MCF 10A (cell line): ENCODE results near the gene PNMA5. TPM values are rescaled to one million over a fixed set of nuclear protein-coding genes. Genes with fewer than 3 reads are reported as not detected.
"Not testable (repeated sequence)": the region's sequence is repeated elsewhere in the genome, so short reads cannot be mapped to it uniquely, and the experiment has no call there.

Experiments
- BruUV-seq: library from RNA; stranded (reverse); fragments of 400-500 nt; replicated peaks from 2 replicates; lab custom pipeline; 2021; lab: Mats Ljungman, UMichigan
- CTCF ChIA-PET: fragments of 300-600 bp; sonication (Branson Sonifier 250); formaldehyde crosslinking; extraction: SDS; loops from one replicate; lab custom pipeline; 2021; ENCODE audit warnings: antibody characterized with exemption, inconsistent platforms; lab: Yijun Ruan, JAX
- POLR2A ChIA-PET: fragments of 300-600, 350-650 bp; sonication (Branson Sonifier 250); formaldehyde crosslinking; extraction: SDS; loops from one replicate; lab custom pipeline; 2020; ENCODE audit warnings: antibody characterized with exemption, inconsistent platforms; lab: Yijun Ruan, JAX
- DNase-seq: peaks from one replicate; pipeline ENCODE4 v3.0.0-alpha.2; 2018; ENCODE audit not compliant: unreplicated experiment
- H3K27ac Mint-ChIP-seq: one replicate; pipeline ENCODE4 v1.8.0; 2022; ENCODE audit warnings: mild to moderate bottlenecking, low read depth, mixed read lengths; ENCODE audit not compliant: unreplicated experiment
- H3K27me3 Mint-ChIP-seq: one replicate; pipeline ENCODE4 v1.8.0; 2022; ENCODE audit warnings: mixed read lengths; ENCODE audit not compliant: insufficient read depth, unreplicated experiment
- H3K36me3 Mint-ChIP-seq: one replicate; pipeline ENCODE4 v1.8.0; 2022; ENCODE audit warnings: mild to moderate bottlenecking, moderate library complexity, mixed read lengths; ENCODE audit not compliant: insufficient read depth, unreplicated experiment
- H3K4me1 Mint-ChIP-seq: one replicate; pipeline ENCODE4 v1.8.0; 2022; ENCODE audit warnings: mixed read lengths; ENCODE audit not compliant: insufficient read depth, unreplicated experiment
- H3K4me3 Mint-ChIP-seq: one replicate; pipeline ENCODE4 v1.8.0; 2022; ENCODE audit warnings: mild to moderate bottlenecking, moderate library complexity, mixed read lengths; ENCODE audit not compliant: unreplicated experiment
- H3K9me3 Mint-ChIP-seq: one replicate; pipeline ENCODE4 v1.8.0; 2022; ENCODE audit warnings: mixed read lengths; ENCODE audit not compliant: unreplicated experiment
- intact Hi-C: fragments of 100-400 bp; cut with micrococcal nuclease; formaldehyde crosslinking; loops from 2 replicates; pipeline ENCODE4 v1.14.1; 2022
- total RNA-seq: library from RNA; stranded (reverse); gene quantifications from 2 replicates; pipeline ENCODE4 v1.2.3, GENCODE V29; 2022
- TF ChIP-seq, protein P1 (sequence below): fragments of 200-600 bp; IDR thresholded peaks from one replicate; pipeline ENCODE4 v1.8.0; 2022; ENCODE audit warnings: antibody characterized with exemption, mild to moderate bottlenecking; ENCODE audit not compliant: unreplicated experiment

The PNMA5 gene
- total RNA-seq, 1 experiment from 2014 or later, result not detected

DNA sequence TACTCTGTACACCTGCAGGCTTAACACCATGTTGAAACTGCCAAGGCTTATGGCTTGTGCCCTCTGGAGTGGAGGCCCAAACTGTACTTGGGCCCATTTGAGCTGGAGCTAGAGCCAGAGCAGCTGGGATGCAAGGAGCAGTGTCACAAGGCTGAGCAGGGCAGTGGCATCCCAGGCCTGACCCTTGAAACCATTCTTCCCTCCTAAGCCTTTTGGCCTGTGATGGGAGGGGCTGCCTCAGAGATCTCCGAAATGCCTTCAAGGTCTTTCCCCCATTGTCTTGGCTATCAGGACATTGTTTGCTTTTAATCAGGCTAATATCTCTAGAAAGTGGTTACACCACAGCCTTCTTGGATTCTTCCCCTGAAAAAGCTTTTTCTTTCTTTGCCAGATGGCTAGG lies 10.9 kb upstream of the PNMA5 start:
- CTCF ChIA-PET, result interaction anchor here (0.6 kb wide), 2 partner anchors 37 to 648 kb away, joined by 3 read pairs; no protein-coding TSS in a partner anchor
- no peak overlapping the region for H3K4me3 Mint-ChIP-seq

DNA sequence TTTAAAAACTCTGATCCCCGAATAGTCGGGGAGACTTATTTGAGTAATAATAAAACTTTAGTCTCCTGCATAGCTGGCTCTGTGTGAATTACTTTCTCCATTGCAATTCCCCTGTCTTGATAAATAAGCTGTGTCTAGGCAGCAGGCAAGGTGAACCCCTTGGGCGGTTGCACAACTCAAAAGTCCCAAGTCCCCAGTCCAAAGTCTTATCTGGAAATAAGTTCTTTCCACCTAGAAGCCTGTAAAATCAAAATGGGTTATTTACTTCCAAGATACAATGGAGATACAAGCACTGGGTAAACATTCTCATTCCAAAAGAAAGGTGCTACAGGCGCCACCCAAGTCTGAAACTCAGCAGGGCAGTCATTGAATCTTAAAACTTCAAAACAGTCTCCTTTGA lies 10.1 kb upstream of the PNMA5 start:
- Mint-ChIP-seq H3K27me3 (peaks cover 54% of the 10 kb centered on the region), H3K4me3 (no peak overlapping the region), H3K4me1 (no peaks in the 10 kb centered on the region), H3K9me3 (peaks cover 18% of the 10 kb centered on the region), H3K27ac (no peak overlapping the region), H3K36me3 (no peaks in the 10 kb centered on the region)
- intact Hi-C loops, result no loop called here
- ChIA-PET CTCF (no interaction called here), POLR2A (no interaction called here)
- DNase-seq, result no peak
- no TSS peak for BruUV-seq
- TF ChIP-seq, protein P1, sequence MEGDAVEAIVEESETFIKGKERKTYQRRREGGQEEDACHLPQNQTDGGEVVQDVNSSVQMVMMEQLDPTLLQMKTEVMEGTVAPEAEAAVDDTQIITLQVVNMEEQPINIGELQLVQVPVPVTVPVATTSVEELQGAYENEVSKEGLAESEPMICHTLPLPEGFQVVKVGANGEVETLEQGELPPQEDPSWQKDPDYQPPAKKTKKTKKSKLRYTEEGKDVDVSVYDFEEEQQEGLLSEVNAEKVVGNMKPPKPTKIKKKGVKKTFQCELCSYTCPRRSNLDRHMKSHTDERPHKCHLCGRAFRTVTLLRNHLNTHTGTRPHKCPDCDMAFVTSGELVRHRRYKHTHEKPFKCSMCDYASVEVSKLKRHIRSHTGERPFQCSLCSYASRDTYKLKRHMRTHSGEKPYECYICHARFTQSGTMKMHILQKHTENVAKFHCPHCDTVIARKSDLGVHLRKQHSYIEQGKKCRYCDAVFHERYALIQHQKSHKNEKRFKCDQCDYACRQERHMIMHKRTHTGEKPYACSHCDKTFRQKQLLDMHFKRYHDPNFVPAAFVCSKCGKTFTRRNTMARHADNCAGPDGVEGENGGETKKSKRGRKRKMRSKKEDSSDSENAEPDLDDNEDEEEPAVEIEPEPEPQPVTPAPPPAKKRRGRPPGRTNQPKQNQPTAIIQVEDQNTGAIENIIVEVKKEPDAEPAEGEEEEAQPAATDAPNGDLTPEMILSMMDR, result no peak

More for the DNA sequence above, 10.9 kb upstream of the PNMA5 start:
- no peak overlapping the region for H3K27ac Mint-ChIP-seq
- H3K36me3 Mint-ChIP-seq, result no peaks in the 10 kb centered on the region
- intact Hi-C loops, result no loop called here
- DNase-seq, result no peak
- POLR2A ChIA-PET, result no interaction called here
- H3K9me3 Mint-ChIP-seq, result peaks cover 18% of the 10 kb centered on the region
- H3K4me1 Mint-ChIP-seq, result no peaks in the 10 kb centered on the region
- TF ChIP-seq, protein P1, result no peak
- no TSS peak for BruUV-seq
- peaks cover 54% of the 10 kb centered on the region for H3K27me3 Mint-ChIP-seq

GRCh38 chrX:153002182-153002581 lies 8.3 kb upstream of the PNMA5 start:
- H3K27ac Mint-ChIP-seq, CTCF ChIA-PET, H3K4me1 Mint-ChIP-seq: not testable (repeated sequence)

GRCh38 chrX:152997337-152997736 lies 3.4 kb upstream of the PNMA5 start:
- Mint-ChIP-seq H3K4me1 (no peaks in the 10 kb centered on the region), H3K36me3 (peaks cover 5% of the 10 kb centered on the region), H3K4me3 (no peak overlapping the region), H3K9me3 (peaks cover 9% of the 10 kb centered on the region), H3K27me3 (peaks cover 8% of the 10 kb centered on the region), H3K27ac (no peak overlapping the region)
- TF ChIP-seq, protein P1, result no peak
- POLR2A ChIA-PET, result no interaction called here
- intact Hi-C loops, result no loop called here
- DNase-seq, result no peak
- no TSS peak for BruUV-seq
- CTCF ChIA-PET, result no interaction called here

More at GRCh38 chrX:153002182-153002581, 8.3 kb upstream of the PNMA5 start:
- Mint-ChIP-seq H3K27me3 (peaks cover 43% of the 10 kb centered on the region), H3K9me3 (peaks cover 18% of the 10 kb centered on the region)
- H3K36me3 Mint-ChIP-seq, BruUV-seq, DNase-seq, intact Hi-C loops, POLR2A ChIA-PET, H3K4me3 Mint-ChIP-seq: not testable (repeated sequence)

DNA sequence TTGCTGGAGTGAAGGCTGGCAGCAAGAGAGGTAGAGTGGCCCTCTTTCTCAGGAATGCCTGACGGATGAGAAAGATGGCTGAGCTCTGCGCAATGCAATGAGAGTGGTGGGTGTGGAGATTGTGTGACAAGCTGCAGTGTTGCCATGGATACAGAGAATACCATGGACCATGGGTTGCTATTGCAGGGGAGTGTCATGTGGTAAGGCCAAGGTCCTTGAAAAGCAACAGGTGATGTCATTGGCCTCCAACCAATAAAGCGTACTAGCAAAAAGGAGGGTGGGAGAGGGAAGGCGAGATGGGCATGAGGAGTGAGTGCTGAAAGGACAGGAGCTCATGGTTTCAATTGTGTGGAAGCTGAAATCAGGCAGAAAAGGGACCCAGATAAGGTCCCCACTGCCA lies 1.8 kb downstream of the PNMA5 start:
- no peaks in the 10 kb centered on the region for H3K27me3 Mint-ChIP-seq
- peaks cover 5% of the 10 kb centered on the region for H3K36me3 Mint-ChIP-seq
- no peak overlapping the region for H3K27ac Mint-ChIP-seq
- no peaks in the 10 kb centered on the region for H3K9me3 Mint-ChIP-seq
- no peak overlapping the region for H3K4me3 Mint-ChIP-seq
- TF ChIP-seq, protein P1, result no peak
- POLR2A ChIA-PET, result interaction anchor here (0.7 kb wide), 1 partner anchor 22 kb away, joined by 3 read pairs; no protein-coding TSS in a partner anchor
- intact Hi-C loops, result no loop called here
- H3K4me1 Mint-ChIP-seq, result no peaks in the 10 kb centered on the region
- BruUV-seq, result no TSS peak
- no peak for DNase-seq
- CTCF ChIA-PET, result no interaction called here
